Body of pancreas (tissue), 4 donors: ENCODE results near the gene GATAD2B.

Experiments used
- POLR2A ChIP-seq, 3 donors: fragments of 450-650 bp; IDR thresholded peaks; one replicate each; pipeline ENCODE4 v1.6.1; 2016; ENCODE audit warnings: antibody characterized with exemption in 3 of 3, mild to moderate bottlenecking in 2 of 3
- TF ChIP-seq, protein P1 (sequence below), 7 experiments: fragments of 450-650 bp in 4 of 7; fragments of 200-600 bp in 3 of 7; sonication (generic) in 3 of 7; IDR thresholded peaks; one replicate each; pipeline ENCODE4 v1.5.1; 2016 to 2019; ENCODE audit warnings: antibody characterized with exemption in 7 of 7

DNA sequence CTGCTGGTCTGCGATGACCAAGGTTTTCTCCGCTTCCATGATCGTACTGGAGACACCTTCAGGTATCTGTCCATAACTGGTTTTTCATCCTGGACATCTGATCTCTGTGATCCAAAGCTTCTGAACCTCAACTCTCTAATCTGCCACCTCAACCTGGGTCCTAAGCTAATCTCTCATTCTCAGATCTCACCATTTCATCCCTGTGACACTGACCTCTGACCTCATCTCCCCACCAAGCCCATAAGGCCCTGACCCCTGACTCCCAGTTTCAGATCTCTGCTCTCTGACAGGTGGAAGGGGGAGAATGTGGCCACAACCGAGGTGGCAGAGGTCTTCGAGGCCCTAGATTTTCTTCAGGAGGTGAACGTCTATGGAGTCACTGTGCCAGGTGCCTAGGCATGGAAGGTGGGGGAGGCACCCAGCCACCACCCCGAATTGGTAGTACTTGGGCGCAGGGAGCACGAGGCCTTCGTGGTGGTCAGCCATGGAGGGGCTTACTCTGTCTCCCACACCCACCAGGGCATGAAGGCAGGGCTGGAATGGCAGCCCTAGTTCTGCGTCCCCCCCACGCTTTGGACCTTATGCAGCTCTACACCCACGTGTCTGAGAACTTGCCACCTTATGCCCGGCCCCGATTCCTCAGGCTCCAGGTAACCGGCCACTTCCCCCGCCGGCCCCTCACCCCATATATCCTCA, 143.8 kb downstream of the GATAD2B start:
- TF ChIP-seq, protein P1, sequence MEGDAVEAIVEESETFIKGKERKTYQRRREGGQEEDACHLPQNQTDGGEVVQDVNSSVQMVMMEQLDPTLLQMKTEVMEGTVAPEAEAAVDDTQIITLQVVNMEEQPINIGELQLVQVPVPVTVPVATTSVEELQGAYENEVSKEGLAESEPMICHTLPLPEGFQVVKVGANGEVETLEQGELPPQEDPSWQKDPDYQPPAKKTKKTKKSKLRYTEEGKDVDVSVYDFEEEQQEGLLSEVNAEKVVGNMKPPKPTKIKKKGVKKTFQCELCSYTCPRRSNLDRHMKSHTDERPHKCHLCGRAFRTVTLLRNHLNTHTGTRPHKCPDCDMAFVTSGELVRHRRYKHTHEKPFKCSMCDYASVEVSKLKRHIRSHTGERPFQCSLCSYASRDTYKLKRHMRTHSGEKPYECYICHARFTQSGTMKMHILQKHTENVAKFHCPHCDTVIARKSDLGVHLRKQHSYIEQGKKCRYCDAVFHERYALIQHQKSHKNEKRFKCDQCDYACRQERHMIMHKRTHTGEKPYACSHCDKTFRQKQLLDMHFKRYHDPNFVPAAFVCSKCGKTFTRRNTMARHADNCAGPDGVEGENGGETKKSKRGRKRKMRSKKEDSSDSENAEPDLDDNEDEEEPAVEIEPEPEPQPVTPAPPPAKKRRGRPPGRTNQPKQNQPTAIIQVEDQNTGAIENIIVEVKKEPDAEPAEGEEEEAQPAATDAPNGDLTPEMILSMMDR (IDR thresholded peaks at IDR 0.05): no peak
- TF ChIP-seq POLR2A (IDR thresholded peaks at IDR 0.05): no peak
